PC-3 (cell line): ENCODE results near the gene DGUOK. TPM values are rescaled to one million over a fixed set of nuclear protein-coding genes. Genes with fewer than 3 reads are reported as not detected.
"Not testable (repeated sequence)": the region's sequence is repeated elsewhere in the genome, so short reads cannot be mapped to it uniquely, and the experiment has no call there.

Source experiments
- ATAC-seq: fragments of 200-7000 bp; cut with Tn5 transposase; 2 replicates; pipeline ENCODE4 v1.9.1; 2020; ENCODE audit warnings: mild to moderate bottlenecking, moderate library complexity
- BruUV-seq: library from RNA; stranded (reverse); fragments of 400-500 nt; replicated peaks from 2 replicates; lab custom pipeline; 2021; lab: Mats Ljungman, UMichigan
- CTCF ChIA-PET: fragments of 300-600 bp; sonication (Branson Sonifier 250); formaldehyde crosslinking; loops from one replicate; lab custom pipeline; 2022; ENCODE audit warnings: antibody characterized with exemption; lab: Charles Lee
- POLR2A ChIA-PET: fragments of 300-600 bp; sonication (Branson Sonifier 250); formaldehyde crosslinking; loops from one replicate; lab custom pipeline; 2022; ENCODE audit warnings: antibody characterized with exemption; ENCODE audit not compliant: unreplicated experiment; lab: Charles Lee
- DNase-seq: peaks from one replicate; pipeline ENCODE4 v3.0.0-alpha.2; 2015
- H2AFZ ChIP-seq: fragments of 300-600 bp; sonication (generic); 2 replicates; pipeline ENCODE4 v1.6.0; 2016; ENCODE audit warnings: antibody characterized with exemption, low read length
- H3F3A ChIP-seq: fragments of 300-600 bp; sonication (generic); one replicate; pipeline ENCODE4 v1.6.0; 2017; ENCODE audit warnings: antibody characterized with exemption, low read length, control low read depth, mild to moderate bottlenecking; ENCODE audit not compliant: unreplicated experiment
- H3K27ac ChIP-seq: fragments of 300-600 bp; sonication (generic); 2 replicates; pipeline ENCODE4 v1.5.1; 2016; ENCODE audit warnings: mild to moderate bottlenecking, low read length
- H3K27me3 ChIP-seq: fragments of 300-600 bp; sonication (generic); 2 replicates; pipeline ENCODE4 v1.6.1; 2016; ENCODE audit warnings: low read length, mixed read lengths
- H3K36me3 ChIP-seq: fragments of 300-600 bp; sonication (generic); 2 replicates; pipeline ENCODE4 v1.6.1; 2016; ENCODE audit warnings: low read depth, mixed run types, low read length, mixed read lengths
- H3K4me1 ChIP-seq: fragments of 300-600 bp; sonication (generic); 2 replicates; pipeline ENCODE4 v1.5.1; 2016; ENCODE audit warnings: low read length; ENCODE audit not compliant: insufficient read depth
- H3K4me2 ChIP-seq: fragments of 300-600 bp; sonication (generic); 2 replicates; pipeline ENCODE4 v1.6.0; 2016; ENCODE audit warnings: low read length
- H3K4me3 ChIP-seq: fragments of 300-600 bp; sonication (generic); 2 replicates; pipeline ENCODE4 v1.5.1; 2016; ENCODE audit warnings: mild to moderate bottlenecking, low read length, mixed read lengths
- H3K79me2 ChIP-seq: fragments of 300-600 bp; sonication (generic); 2 replicates; pipeline ENCODE4 v1.6.1; 2017; ENCODE audit warnings: low read length, mixed read lengths
- H3K9ac ChIP-seq: fragments of 300-600 bp; sonication (generic); 2 replicates; pipeline ENCODE4 v1.6.0; 2016; ENCODE audit warnings: mild to moderate bottlenecking, low read length
- H3K9me2 ChIP-seq: fragments of 300-600 bp; sonication (generic); replicated peaks from 2 replicates; pipeline ENCODE4 v1.6.1; 2016; ENCODE audit warnings: mixed run types, low read length, mixed read lengths
- H3K9me3 ChIP-seq: fragments of 300-600 bp; sonication (generic); 2 replicates; pipeline ENCODE4 v1.6.1; 2016; ENCODE audit warnings: low read length, mixed read lengths
- H4K20me1 ChIP-seq: fragments of 300-600 bp; sonication (generic); 2 replicates; pipeline ENCODE4 v1.6.1; 2016; ENCODE audit warnings: low read length, mixed read lengths
- CTCF ChIP-seq: fragments of 300-600 bp; sonication (generic); conservative IDR thresholded peaks from 2 replicates; pipeline ENCODE4 v1.5.1; 2017; ENCODE audit warnings: antibody characterized with exemption, low read depth, mild to moderate bottlenecking, low read length
- EZH2 ChIP-seq: fragments of 300-600 bp; sonication (generic); IDR thresholded peaks from one replicate; pipeline ENCODE4 v1.6.1; 2017; ENCODE audit warnings: antibody characterized with exemption, mild to moderate bottlenecking, low read length; ENCODE audit not compliant: unreplicated experiment
- EZH2phosphoT487 ChIP-seq: fragments of 300-600 bp; sonication (generic); IDR thresholded peaks from 2 replicates; pipeline ENCODE4 v1.6.1; 2018; ENCODE audit warnings: mild to moderate bottlenecking, antibody characterized with exemption, low read length, borderline replicate concordance
- intact Hi-C: fragments of 100-400 bp; cut with micrococcal nuclease; formaldehyde crosslinking; loops from 2 replicates; pipeline ENCODE4 v1.9.0; 2023
- total RNA-seq: library from RNA; depleted of rRNA; stranded (reverse); fragments of >200 nt; gene quantifications from 2 replicates; pipeline ENCODE4 v1.2.3, GENCODE V29; 2014

The DGUOK gene
- total RNA-seq, 1 experiment from 2014 or later = 61.3 TPM

GRCh38 chr2:73902284-73902683, 24.4 kb upstream of the DGUOK start:
- no peaks in the 10 kb centered on the region for H3K79me2 ChIP-seq
- no TSS peak for BruUV-seq
- DNase-seq = no peak
- no peak overlapping the region for H3K27ac ChIP-seq
- no peak for TF ChIP-seq EZH2
- TF ChIP-seq CTCF = no peak
- TF ChIP-seq EZH2phosphoT487 = no peak
- H3K4me3 ChIP-seq = no peak overlapping the region
- intact Hi-C loops = no loop called here
- no peaks in the 10 kb centered on the region for H3K4me1 ChIP-seq
- H3K4me2 ChIP-seq = no peak overlapping the region
- H3K36me3 ChIP-seq = no peaks in the 10 kb centered on the region
- CTCF ChIA-PET = no interaction called here
- POLR2A ChIA-PET = no interaction called here
- no peak overlapping the region for H3K9ac ChIP-seq
- no peak for ATAC-seq
- H3K9me2 ChIP-seq = no peaks in the 10 kb centered on the region
- no peaks in the 10 kb centered on the region for H3K27me3 ChIP-seq
- no peaks in the 10 kb centered on the region for H3K9me3 ChIP-seq
- no peaks in the 10 kb centered on the region for H4K20me1 ChIP-seq
- H3F3A ChIP-seq = no peaks in the 10 kb centered on the region
- no peak overlapping the region for H2AFZ ChIP-seq

GRCh38 chr2:73903313-73903712, 23.4 kb upstream of the DGUOK start:
- intact Hi-C loops = no loop called here
- no peak overlapping the region for H2AFZ ChIP-seq
- no peak overlapping the region for H3K9ac ChIP-seq
- H3F3A ChIP-seq = no peaks in the 10 kb centered on the region
- H3K4me2 ChIP-seq = no peak overlapping the region
- CTCF ChIA-PET = no interaction called here
- no peaks in the 10 kb centered on the region for H3K9me2 ChIP-seq
- no peaks in the 10 kb centered on the region for H3K27me3 ChIP-seq
- H3K79me2 ChIP-seq = no peaks in the 10 kb centered on the region
- ATAC-seq = no peak
- POLR2A ChIA-PET = no interaction called here
- no peak for DNase-seq
- H3K27ac ChIP-seq = no peak overlapping the region
- H4K20me1 ChIP-seq = no peaks in the 10 kb centered on the region
- no peaks in the 10 kb centered on the region; the same call in 1 of the 2 replicates for H3K36me3 ChIP-seq
- BruUV-seq = no TSS peak
- no peak overlapping the region for H3K4me3 ChIP-seq
- no peaks in the 10 kb centered on the region for H3K4me1 ChIP-seq
- TF ChIP-seq CTCF (no peak), EZH2 (no peak), EZH2phosphoT487 (no peak)
- no peaks in the 10 kb centered on the region for H3K9me3 ChIP-seq

GRCh38 chr2:73903949-73904613, 22.6 kb upstream of the DGUOK start:
- H3F3A ChIP-seq, ATAC-seq, H3K9me3 ChIP-seq, POLR2A ChIA-PET, H4K20me1 ChIP-seq, H3K79me2 ChIP-seq, H3K4me2 ChIP-seq, H3K9ac ChIP-seq, intact Hi-C loops, CTCF ChIA-PET, H3K4me1 ChIP-seq, H3K9me2 ChIP-seq, DNase-seq, H3K27ac ChIP-seq, BruUV-seq, H3K27me3 ChIP-seq, H3K4me3 ChIP-seq, H2AFZ ChIP-seq, H3K36me3 ChIP-seq: not testable (repeated sequence)
